Measurements from ENCODE around the gene ZNF335. TPM values are rescaled to one million over a fixed set of nuclear protein-coding genes. Genes with fewer than 3 reads are reported as not detected.
"Not testable (repeated sequence)": the region's sequence is repeated elsewhere in the genome, so short reads cannot be mapped to it uniquely, and the experiment has no call there.

Gene ZNF335
- total and polyA plus RNA-seq, 2 of the 8 experiments (the other 6 are each of a cell fraction or from before 2014, with no cell fraction given), result 12.4 to 14.6 TPM

GRCh38 chr20:45988830-45989229, 16.8 kb upstream of the ZNF335 start:
- H4K8ac ChIP-seq (ENCODE audit: extremely low read depth, insufficient read depth, low read length); H2BK20ac ChIP-seq (ENCODE audit: low read length); H2BK120ac ChIP-seq (replicated peaks; ENCODE audit: low read depth, low read length); H3K79me1 ChIP-seq (ENCODE audit: low read depth, low read length); H3K36me3 ChIP-seq (ENCODE audit: control insufficient read depth in 2 of 4, insufficient read depth in 4 of 4, low read length in 3 of 4); H3K18ac ChIP-seq (ENCODE audit: extremely low read depth, low read length); H3K27me3 ChIP-seq (replicated peaks in 1 of 4; ENCODE audit: control insufficient read depth in 3 of 4, extremely low read depth in 1 of 4, insufficient read depth in 3 of 4, low read length in 3 of 4); H2AK5ac ChIP-seq (ENCODE audit: low read depth, low read length); H3K4me2 ChIP-seq (ENCODE audit: insufficient read depth in 1 of 2, low read depth in 2 of 2, low read length in 2 of 2); POLR2A ChIA-PET (ENCODE audit: partially characterized antibody); H3K56ac ChIP-seq (replicated peaks; ENCODE audit: insufficient read length, low read depth, low read length); H3K23ac ChIP-seq (ENCODE audit: insufficient read length); H3K9ac ChIP-seq (replicated peaks in 1 of 4; ENCODE audit: extremely low read depth in 1 of 4, low read depth in 3 of 4, low read length in 3 of 4); H4K91ac ChIP-seq (replicated peaks; ENCODE audit: insufficient read length, low read length); H4K20me1 ChIP-seq (replicated peaks in 1 of 2; ENCODE audit: control insufficient read depth in 1 of 2, insufficient read depth in 2 of 2, low read length in 2 of 2); H3K79me2 ChIP-seq (ENCODE audit: control insufficient read depth in 1 of 2, insufficient read depth in 2 of 2, low read length in 2 of 2); H3K14ac ChIP-seq (ENCODE audit: insufficient read length); H2BK15ac ChIP-seq (ENCODE audit: low read length); H3K4me3 ChIP-seq (ENCODE audit: extremely low read depth in 1 of 4, insufficient read depth in 2 of 4, low read depth in 3 of 4, low read length in 4 of 4); H3K9me3 ChIP-seq (ENCODE audit: insufficient read depth in 2 of 2, low read depth in 1 of 2, low read length in 1 of 2); H3K27ac ChIP-seq (ENCODE audit: low read depth, low read length); H2BK5ac ChIP-seq (ENCODE audit: low read depth, low read length); H3K4me1 ChIP-seq (replicated peaks in 1 of 4; ENCODE audit: control insufficient read depth in 3 of 4, insufficient read depth in 4 of 4, low read length in 3 of 4); H2AFZ ChIP-seq (ENCODE audit: low read length); H4K5ac ChIP-seq (ENCODE audit: insufficient read length, low read depth, low read length); H2BK12ac ChIP-seq (ENCODE audit: low read depth, low read length); DNase-seq (ENCODE audit: low read depth in 1 of 2, low spot score in 2 of 2); FAIRE-seq; H3K4ac ChIP-seq (replicated peaks; ENCODE audit: insufficient read length, low read depth, low read length); H3K23me2 ChIP-seq (ENCODE audit: low read depth, low read length): not testable (repeated sequence)
- CTCF ChIA-PET (ENCODE audit: partially characterized antibody), result interaction anchor here (0.6 to 12.8 kb wide), 8 partner anchors 8 to 369 kb away, joined by 3 to 156 read pairs (median 16); partner anchors contain the start of gene MMP9
- 99% methylated on average over 6 of the region's 6 CpGs; no CpG with 5 or more reads in 1 of the 2 experiments for whole genome bisulfite sequencing, 2 experiments (ENCODE audit: extremely low coverage in 1 of 2, insufficient coverage in 1 of 2, insufficient read length in 1 of 2, insufficient replicate concordance in 2 of 2, low coverage in 1 of 2, low lambda C conversion rate in 2 of 2, missing lambda C conversion rate in 1 of 2)

Data from H1 (cell line).